NOMO-1 treated with DMSO at 0.1 percent for 48 hours (cell line): ENCODE data around the gene MPPED1.

ENCODE experiments used
- DNase-seq: peaks from one replicate; lab custom pipeline; 2025; ENCODE audit not compliant: unreplicated experiment; lab: John Stamatoyannopoulos, UW

Gene MPPED1

DNA sequence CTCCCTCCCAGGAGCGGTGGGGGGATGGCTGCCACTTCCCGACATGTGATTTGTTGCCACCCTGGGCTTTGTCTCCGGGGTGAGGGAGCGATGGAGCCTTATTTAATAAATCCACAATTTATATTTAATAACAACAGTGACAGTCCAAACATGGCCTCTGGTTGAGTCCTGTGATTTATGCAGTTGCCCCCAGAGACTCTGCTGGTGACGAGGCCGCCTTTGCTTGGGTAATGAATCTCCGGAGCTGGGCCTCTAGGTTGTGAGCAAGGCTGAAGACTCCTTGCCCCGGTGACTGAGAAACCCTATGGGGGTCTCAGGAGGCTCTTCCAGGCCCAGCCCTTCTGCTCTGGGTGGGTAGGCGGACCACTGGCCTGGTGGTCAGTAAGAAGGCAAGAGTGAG lies 16.7 kb downstream of the MPPED1 start:
- no peak for DNase-seq

DNA sequence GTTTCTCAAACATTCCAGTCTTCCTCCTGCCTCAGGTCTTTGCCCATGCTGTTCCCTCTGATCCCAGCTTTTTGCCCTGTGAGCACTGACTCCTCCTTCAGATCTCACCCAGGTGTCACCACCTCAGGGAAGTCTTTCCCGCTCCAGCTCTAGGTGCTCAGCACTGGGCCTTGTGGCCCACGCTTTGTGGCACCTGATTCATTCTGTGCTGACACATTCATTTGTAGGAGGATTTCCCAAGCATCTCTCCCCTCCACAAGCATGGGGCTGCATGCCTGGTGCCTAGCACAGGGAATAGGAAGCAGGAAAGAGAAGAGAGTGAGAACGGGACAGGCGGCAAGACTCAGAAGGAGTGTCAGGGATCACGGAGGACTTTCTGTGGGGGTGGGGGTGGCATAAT lies 17.6 kb downstream of the MPPED1 start:
- DNase-seq = no peak

DNA sequence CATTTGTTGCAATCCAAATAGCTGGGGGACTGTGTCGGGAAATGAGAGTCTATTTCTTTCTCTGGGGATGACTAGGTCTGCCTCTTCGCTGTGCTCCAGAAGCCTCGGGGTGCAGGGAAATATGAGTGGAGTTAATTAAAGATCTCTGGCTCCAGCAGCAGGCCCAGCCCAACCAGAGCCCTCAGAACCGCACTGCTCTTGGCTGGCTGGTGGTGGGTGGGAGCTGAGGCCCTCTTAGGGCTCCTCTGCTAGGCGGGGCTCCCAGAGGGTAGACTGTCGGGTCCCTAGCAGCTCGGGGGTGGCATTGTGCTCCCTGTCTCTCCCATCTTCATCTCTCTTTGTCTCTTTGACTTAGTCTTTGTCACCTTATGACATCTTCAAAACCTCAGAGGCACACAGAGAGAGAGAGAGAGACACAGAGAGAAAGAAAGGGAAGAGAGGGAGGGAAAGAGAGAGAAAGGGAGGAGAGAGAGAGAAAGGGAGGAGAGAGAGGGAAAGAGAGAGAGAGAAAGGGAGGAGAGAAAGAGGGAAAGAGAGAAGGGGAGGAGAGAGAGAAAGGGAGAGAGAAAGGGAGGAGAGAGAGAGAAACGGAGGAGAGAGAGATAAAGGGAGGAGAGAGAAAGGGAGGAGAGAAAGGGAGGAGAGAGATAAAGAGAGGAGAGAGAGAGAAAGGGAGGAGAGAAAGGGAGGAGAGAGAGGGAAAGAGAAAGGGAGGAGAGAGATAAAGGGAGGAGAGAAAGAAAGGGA lies 20.2 kb downstream of the MPPED1 start:
- DNase-seq = no peak

DNA sequence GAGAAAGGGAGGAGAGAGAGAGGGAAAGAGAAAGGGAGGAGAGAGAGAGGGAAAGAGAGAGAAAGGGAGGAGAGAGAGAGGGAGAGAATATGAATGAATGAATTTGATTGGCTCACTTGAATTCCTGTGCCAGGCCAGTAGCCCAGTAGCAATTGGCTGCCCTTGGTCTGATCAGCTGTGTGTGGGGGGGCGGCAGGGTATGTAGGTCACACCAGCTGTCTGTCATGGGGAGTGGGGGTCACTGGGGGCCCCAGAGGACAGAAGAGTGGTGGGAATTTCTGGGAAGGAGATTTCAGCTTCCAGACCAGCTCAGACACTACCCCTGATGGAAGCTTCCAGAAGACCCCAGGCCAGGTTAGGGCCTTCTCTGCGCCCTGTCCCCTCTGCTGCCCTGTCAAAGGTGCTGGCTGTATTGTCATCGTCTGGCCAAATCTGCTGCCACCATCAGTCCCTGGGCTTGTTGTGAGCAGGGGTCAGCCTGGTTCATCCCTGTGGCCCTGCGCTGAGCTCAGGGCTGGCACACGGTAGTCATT lies 21.1 kb downstream of the MPPED1 start:
- no peak for DNase-seq

DNA sequence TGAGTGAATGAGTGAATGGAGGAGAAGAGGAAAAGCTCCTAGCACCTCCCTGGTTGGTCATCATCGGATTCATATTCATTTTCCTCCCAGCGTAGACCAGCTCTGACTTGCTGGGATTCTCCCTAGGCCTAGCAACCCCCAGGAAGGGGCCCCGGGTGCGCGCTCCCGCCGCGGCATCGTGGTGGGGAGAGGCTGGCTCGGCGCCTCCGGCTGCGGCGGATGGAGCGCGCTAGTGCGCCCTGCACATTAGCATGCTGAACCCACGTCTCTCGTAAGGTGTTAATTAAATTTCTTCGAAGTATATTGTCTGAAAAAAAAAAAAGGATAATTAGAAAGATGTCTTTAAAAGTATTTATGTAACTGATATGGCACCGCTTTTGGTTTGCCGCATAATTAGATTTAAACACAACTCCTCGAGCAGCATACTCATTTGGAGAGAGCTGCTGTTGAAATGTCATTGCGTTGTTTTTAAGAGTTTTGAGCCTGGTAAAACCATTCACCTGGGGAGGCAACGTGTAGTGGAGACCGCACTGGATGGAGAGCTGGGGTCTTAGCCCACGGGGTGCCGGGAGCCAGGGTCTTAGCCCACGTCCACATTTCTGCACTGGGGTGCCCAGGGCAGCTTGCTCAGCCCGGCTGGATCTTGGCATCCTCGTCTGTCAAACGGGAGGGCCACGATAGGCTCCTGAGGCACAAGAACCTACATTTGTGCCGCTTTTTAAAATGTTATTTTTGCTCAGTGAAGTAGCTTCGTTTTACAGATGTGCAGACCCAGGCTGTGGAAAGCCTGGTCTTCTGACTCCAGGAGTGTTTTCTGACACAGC lies 21.8 kb downstream of the MPPED1 start:
- no peak for DNase-seq

DNA sequence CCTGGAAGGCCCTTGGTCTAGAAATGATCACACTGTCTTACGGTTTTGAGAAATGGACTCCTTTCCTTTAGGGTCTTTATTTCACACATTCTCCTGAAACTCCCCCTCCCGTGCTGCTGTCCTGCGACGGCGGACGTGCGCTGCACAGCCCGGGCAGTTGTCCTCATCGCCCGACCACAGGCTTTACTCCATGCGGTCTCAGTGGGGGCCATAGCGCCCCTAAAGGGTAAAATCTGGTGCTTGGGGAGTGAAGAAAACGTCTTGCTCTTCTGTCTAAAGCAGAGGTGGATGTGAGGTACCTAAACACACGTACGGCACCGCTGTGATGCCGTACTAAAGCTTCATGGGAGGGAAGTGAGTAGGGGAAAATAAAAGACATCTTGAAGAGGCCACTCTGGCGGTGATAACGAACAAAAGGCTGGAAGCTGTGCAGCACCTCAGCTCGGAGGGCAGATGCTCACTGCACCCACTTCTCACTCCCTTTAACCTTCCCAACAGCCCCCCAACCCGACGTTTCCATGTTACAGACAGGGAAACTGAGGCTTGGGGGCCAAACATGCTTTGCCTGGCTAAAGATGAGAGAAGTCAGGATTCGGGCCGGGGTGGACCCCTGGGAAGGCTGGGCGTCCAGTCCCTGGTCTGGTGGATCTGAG lies 22.6 kb downstream of the MPPED1 start:
- DNase-seq = no peak

DNA sequence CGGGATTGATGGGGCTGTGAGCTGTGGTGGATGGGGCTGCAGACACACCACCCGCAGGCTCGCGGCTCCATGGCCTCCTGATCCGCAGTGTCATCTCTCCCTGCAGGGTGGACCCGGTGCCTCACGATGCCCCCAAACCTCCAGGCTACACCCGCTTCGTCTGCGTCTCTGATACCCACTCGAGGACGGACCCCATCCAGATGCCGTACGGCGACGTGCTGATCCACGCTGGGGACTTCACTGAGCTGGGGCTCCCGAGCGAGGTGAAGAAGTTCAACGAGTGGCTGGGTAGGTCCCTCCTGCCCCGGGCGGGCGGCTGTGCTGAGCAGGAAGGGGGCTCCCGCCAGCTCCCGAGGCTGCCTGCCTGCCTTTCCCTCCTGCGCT lies 23.1 kb downstream of the MPPED1 start:
- no peak for DNase-seq

DNA sequence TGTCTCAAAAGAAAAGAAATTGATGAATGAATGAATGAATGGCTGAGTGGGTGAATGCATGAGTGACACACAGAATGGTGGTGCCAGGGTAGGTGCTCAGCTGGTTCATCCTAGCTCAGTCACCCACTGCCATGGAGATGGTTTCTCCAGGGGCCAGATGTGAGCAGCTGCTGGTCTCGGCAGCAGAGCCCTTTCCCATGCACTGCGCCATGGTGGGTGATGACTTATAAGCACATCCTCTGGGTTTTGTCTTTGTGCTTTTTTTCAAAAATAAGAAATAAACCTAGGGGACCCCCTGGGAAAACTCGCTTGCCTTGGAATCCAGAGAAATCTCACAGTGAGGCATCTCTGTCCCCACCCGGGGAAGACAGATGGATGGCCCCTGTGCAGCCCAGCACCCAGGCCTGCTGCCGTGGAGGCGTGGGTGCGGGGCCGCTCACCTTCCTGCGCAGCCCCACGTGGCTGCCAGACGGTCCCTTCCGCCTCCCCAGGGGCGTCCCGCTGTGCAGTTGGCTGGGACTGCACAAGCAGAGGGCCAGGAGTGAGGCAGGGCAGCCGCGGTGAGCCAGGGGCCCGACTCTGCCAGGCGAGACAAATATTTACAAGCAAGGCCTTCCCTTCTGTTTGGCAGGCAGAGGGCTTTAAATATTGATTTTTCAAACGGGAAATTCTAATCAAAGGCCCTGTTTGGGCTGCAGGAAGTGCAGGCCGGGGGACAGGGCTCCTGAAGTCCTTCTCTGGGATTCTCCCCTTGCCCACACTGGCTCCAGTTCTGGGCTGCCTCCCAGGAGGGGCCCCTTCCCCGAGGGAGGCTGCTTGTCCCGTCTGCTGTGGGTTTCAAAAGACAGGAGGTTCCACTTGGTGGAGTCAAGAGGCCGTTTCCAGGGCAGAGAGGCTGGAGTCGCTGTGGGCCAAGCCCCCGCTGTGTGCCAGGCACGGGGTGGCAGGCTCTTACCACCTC lies 24.3 kb downstream of the MPPED1 start:
- DNase-seq = no peak

DNA sequence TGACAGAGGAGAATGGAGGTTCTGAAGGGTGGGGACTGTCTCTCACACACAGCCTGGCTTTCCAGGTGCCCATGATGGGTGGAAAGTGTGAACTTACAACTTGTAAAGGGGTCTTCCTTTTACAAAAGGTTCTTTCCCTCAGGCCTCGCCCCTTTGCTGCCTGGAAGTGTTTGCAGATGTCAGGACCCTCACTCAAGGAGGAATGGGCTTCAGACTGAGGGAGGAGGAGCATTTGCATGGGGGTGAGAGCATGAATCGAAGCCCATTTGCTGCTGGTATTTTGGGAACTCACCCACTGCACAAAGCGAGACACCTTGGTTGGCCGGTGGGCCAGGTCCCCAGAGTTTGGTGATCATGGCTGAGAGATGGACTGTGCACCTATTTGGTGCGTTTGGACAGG lies 25.1 kb downstream of the MPPED1 start:
- DNase-seq = no peak

DNA sequence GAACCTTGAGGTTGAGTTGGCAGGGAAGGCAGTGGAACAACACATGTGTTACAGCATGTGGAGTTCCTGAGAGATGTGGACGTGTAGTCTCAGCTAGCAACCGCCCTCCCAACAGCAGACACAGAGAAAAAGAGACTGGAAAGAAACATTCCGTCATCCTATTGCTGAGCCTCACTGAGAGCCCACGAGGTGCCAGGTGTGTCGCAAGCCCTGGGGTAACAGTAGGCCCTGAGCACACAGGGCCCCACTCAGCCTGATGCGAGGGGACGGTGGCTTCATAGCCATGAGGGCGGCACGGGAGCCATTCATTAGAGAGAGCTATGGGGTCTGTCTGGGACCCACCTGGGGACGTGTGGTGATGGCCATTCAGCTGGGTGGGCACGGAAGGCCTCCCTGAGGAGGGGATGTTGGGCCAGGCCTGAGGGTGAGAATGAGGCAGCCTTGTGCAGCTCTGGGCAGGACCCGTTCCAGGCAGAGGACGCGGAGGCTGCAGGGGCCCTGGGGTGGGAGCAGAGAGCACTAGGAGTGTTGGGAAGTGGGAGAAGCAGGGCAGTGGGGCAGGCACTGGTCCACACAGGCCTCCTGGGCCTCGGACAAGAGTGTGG lies 26.2 kb downstream of the MPPED1 start:
- DNase-seq = no peak

DNA sequence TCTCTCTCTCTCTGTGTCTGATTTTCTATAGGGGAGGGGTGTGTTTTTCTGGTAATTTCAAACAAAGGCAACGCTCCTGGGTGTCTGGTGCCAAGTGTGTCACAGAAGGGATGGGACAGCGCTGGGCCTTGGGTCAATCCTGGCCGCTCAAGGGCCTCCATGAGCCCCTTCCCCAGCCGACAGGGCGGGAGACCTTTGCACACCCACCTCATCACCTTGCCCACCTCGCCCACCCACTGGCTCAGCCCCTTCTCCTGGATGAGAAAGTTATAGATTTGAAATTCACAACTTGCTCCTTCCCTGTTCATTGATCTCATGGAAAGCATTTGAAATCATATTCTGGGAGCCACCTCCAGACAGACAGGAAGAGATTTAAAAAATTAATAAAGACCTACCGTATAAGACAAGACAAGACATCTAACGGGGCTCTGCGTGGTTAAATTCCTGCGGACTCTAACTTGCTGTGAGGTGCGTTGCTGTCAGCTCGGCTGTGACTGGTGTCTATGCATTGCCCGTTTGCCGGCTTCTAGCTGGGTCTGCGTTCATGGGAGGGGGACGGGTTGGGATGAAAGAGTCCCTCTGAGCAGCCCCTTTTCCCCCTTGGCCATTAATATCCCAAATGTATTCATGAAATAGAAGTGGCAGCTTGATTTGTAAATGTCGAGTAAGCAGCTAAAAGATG lies 27.0 kb downstream of the MPPED1 start:
- DNase-seq = no peak

DNA sequence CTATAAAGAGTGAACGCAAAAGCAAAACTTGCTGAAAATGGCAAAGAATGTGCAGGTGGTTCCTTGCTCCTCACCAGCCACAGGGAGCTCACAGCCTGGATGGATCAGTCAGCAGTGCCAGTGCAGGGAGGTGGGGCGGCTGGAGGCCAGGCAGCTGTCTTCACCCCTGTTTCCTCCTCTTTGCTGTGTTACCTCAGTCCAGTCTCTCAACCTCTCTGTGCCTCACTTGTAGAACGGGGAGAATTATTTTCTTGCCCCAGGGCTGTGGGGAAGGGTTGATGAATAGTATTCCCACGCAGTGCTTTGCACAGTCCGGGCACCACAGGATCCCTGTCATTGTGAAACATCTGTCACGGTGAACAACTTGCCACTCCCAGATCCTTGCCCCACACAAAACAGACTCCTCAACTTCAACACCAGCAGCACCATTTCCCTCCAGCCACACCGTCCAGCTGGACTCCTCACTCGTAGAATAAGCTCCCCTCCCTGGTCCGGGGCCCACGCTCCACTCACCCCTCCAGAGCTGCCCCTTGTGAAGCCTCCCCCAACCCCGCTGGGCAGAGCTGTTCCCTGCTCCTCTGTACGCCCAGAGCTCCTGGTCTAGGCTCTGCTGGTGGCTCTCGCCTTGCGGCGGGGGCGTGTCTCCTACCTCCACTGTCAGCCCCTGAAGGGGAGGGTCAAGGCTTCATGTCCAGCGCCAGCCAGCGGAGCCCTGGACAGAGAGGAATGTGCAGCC lies 27.7 kb downstream of the MPPED1 start:
- DNase-seq = no peak

DNA sequence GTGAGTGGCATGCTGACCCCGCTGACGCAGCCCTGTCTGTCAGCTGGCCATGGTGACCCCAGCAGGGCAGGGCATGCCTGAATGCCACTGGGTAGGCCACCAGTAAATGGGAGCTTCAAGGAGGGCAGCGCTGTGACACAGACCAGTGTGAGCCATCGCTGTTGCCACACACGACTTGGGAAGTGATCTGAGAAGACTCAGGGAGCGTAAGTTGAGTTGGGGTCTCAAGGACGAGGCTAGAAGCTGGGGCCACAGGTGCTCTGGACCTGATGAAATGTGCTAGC lies 28.2 kb downstream of the MPPED1 start:
- no peak for DNase-seq

DNA sequence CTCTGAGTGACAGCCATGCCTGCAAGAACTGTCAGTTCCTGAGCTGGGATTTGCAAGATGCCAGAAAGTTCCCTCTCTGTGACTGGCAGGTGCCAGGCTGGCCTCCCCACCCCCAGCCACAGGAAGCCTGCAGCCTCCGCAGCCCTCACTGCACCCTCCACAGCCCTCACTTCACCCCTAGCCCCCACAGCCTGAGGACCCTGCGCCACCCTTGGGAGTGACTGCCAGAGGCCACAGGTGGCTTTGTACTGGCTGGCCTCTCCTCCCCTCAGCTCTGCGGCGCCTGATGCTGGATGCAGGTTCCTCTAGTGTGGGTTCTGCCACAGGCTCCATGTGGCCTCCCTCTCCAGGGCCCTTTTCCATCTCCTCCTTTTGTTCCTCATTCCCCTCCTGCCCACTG lies 28.7 kb downstream of the MPPED1 start:
- no peak for DNase-seq

DNA sequence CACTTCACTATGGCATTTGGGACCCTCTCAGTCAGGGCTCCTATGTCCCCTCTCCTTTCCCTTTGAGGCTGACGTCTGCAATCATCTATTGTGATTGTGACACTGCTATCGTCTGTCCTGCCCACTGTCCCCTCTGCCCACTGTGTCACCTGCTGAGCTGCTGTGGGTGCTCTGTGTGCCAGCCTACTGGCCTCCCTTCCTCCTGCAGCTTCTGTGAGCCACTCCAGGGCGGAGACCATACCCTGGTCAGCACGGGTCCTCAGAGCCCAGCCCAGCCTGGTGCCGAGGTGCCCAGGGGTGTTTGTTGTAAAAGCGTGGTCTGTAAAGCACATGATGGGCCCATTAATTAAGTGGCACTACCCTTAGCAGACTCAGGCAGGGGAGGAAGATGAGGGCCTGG lies 29.4 kb downstream of the MPPED1 start:
- DNase-seq = no peak

DNA sequence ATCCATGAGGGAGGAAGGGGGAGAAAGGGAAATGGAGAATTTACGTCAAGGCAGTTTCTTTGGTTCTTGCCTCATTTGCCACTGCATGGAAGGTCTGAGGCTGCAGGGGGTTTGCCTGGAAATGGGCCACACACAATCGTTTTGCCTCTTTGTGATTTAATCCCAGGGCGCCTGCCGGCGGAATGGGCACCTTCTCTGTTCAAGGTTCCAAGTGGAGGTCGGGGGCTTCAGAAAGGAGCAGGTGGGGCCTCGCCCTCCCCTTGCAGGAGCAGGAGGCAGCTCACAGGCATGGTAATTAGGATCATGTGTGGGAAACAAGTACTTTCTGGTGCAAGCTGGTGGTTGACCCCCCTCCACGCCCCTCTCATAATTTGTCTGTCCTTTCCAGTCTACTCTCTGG lies 29.9 kb downstream of the MPPED1 start:
- DNase-seq = no peak

DNA sequence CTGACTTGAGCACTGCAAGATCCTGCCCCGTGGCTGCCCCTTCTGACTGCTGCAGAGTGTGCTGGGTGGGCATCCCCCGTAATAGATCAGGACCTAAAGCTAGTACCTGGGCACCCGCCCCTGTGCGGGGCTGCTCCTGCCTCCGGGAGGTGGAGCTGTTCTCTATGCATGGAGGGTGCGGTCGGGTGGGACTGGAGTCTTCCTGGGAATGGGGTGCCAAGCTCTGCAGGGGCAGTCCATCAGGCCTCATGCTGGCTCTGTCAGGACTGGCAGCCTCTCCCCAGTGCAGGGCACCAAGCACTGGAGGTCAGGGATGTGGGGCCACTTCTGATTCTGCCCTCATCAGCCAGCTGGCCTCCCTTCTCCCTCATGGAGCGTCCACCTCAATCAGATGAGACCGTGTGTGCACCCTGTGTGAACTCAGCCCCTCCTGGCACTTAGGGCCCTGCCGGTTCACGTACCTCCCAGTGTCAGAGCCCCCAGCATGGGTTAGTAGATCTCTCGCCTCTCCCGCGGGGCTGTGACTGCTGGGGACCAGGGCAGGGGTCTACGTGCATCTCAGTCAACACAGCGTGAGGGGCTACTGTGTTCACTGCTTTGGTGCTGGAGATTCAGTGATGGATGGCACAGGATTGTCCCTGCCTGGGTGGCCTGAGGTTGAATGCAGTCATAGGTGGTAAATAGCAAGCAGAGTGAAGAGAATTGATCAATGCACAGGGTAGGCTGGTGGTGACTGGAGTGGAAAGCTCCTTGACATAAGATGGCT lies 30.8 kb downstream of the MPPED1 start:
- DNase-seq = no peak

DNA sequence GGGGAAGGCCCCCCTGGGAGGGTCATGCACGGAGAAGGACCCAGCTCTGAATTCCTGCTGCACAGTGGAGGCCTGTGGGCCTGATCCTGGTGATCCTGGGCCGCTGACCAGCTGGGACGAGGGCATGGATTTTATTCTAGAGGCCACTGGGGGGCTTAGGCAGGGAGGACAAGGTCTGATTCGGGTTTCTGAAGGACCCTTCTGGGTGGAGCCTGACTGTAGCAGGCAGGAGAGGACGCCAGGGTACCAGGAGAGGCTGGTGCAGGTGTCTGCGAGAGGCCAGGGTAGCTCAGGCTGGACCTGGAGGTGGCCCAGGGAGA lies 31.3 kb downstream of the MPPED1 start:
- no peak for DNase-seq
